Measurements from ENCODE around the gene MDN1.
"Not testable (repeated sequence)": the region's sequence is repeated elsewhere in the genome, so short reads cannot be mapped to it uniquely, and the experiment has no call there.

MDN1 gene

GRCh38 chr6:89807581-89807980, 12.0 kb downstream of the MDN1 start:
- DNase-seq = no peak

- DNase-seq = no peak
Observed at GRCh38 chr6:89805814-89806371, 13.7 kb downstream of the MDN1 start.

- no peak for DNase-seq
Observed at GRCh38 chr6:89803271-89803670, 16.3 kb downstream of the MDN1 start.

GRCh38 chr6:89799756-89800155, 19.8 kb downstream of the MDN1 start:
- DNase-seq = no peak

- DNase-seq = no peak
Observed at GRCh38 chr6:89799096-89799495, 20.5 kb downstream of the MDN1 start.

GRCh38 chr6:89797317-89797716, 22.3 kb downstream of the MDN1 start:
- no peak for DNase-seq

GRCh38 chr6:89794324-89794723, 25.3 kb downstream of the MDN1 start:
- no peak for DNase-seq

- no peak for DNase-seq
Observed at GRCh38 chr6:89793586-89793985, 26.0 kb downstream of the MDN1 start.

- no peak for DNase-seq
Observed at GRCh38 chr6:89792881-89793280, 26.7 kb downstream of the MDN1 start.

GRCh38 chr6:89790403-89790802, 29.2 kb downstream of the MDN1 start:
- DNase-seq = no peak

- DNase-seq = no peak
Observed at GRCh38 chr6:89789980-89790379, 29.6 kb downstream of the MDN1 start.

GRCh38 chr6:89787660-89788328, 31.8 kb downstream of the MDN1 start:
- no peak for DNase-seq

- no peak for DNase-seq
Observed at GRCh38 chr6:89786970-89787369, 32.6 kb downstream of the MDN1 start.

- no peak for DNase-seq
Observed at GRCh38 chr6:89784838-89785237, 34.8 kb downstream of the MDN1 start.

GRCh38 chr6:89783293-89783692, 36.3 kb downstream of the MDN1 start:
- DNase-seq = not testable (repeated sequence)

- no peak for DNase-seq
Observed at GRCh38 chr6:89782222-89782621, 37.4 kb downstream of the MDN1 start.

GRCh38 chr6:89781070-89782034, 38.2 kb downstream of the MDN1 start:
- no peak for DNase-seq

GRCh38 chr6:89777455-89777854, 42.1 kb downstream of the MDN1 start:
- DNase-seq = no peak

GRCh38 chr6:89776583-89777233, 42.9 kb downstream of the MDN1 start:
- no peak for DNase-seq

GRCh38 chr6:89775150-89775549, 44.4 kb downstream of the MDN1 start:
- DNase-seq = no peak

- DNase-seq = no peak
Observed at GRCh38 chr6:89769572-89769971, 50.0 kb downstream of the MDN1 start.

- DNase-seq = no peak
Observed at GRCh38 chr6:89768324-89768723, 51.3 kb downstream of the MDN1 start.

- DNase-seq = no peak
Observed at GRCh38 chr6:89763550-89763949, 56.0 kb downstream of the MDN1 start.

Measured in activated effector memory CD4-positive, alpha-beta T cell treated with Interleukin-2 at 50 U/mL for 16 hours (primary cell).